Activated T-helper 1 cell treated with anti-CD3 and anti-CD28 coated beads, Interleukin-12 subunit alpha, Interleukin-12 subunit beta, Interleukin-2, Interleukin-4 antibody, amounts not matched to agents 30 ng/mL and 10 ng/mL and 1 ng/mL, durations not matched to agents 14 hours and 24 hours and 36 hours (primary cell): ENCODE data around the gene KRT83. TPM values are rescaled to one million over a fixed set of nuclear protein-coding genes. Genes with fewer than 3 reads are reported as not detected.

Experiments used
- DNase-seq: peaks from one replicate; pipeline ENCODE4 v3.0.0; 2021; ENCODE audit warnings: low spot score
- H3K27ac Mint-ChIP-seq: one replicate; pipeline ENCODE4 v1.8.0; 2021; ENCODE audit warnings: mild to moderate bottlenecking, mixed read lengths
- H3K27me3 Mint-ChIP-seq: one replicate; pipeline ENCODE4 v1.8.0; 2022; ENCODE audit warnings: mild to moderate bottlenecking, moderate library complexity, mixed read lengths; ENCODE audit not compliant: insufficient read depth
- H3K36me3 Mint-ChIP-seq: one replicate; pipeline ENCODE4 v1.8.0; 2021; ENCODE audit warnings: low read depth, mixed read lengths
- H3K4me1 Mint-ChIP-seq: one replicate; pipeline ENCODE4 v1.8.0; 2021; ENCODE audit warnings: low read depth, mixed read lengths
- H3K4me3 Mint-ChIP-seq: one replicate; pipeline ENCODE4 v1.8.0; 2021; ENCODE audit warnings: mild to moderate bottlenecking, moderate library complexity, mixed read lengths
- H3K9me3 Mint-ChIP-seq: one replicate; pipeline ENCODE4 v1.8.0; 2021; ENCODE audit warnings: mixed read lengths
- intact Hi-C: fragments of 100-400 bp; cut with micrococcal nuclease; formaldehyde crosslinking; loops from one replicate; pipeline ENCODE4 v1.15.1; 2024
- total RNA-seq: library from RNA; stranded (reverse); gene quantifications from 2 replicates; pipeline ENCODE4 v1.2.3, GENCODE V29; 2022

KRT83 gene
- total RNA-seq, 1 donor from 2014 or later = not detected

GRCh38 chr12:52279422-52280318, 41.5 kb downstream of the KRT83 start:
- peaks cover 23% of the 10 kb centered on the region for H3K4me1 Mint-ChIP-seq
- H3K36me3 Mint-ChIP-seq = peaks cover 2% of the 10 kb centered on the region
- no peak for DNase-seq
- no peaks in the 10 kb centered on the region for H3K9me3 Mint-ChIP-seq
- peaks cover 25% of the 10 kb centered on the region for H3K27me3 Mint-ChIP-seq
- H3K27ac Mint-ChIP-seq = no peak overlapping the region
- no peak overlapping the region for H3K4me3 Mint-ChIP-seq
- intact Hi-C loops = loop anchor here (1.0 to 5.0 kb wide), 2 partner anchors 48 to 57 kb away; no protein-coding TSS in a partner anchor

- no peak overlapping the region for H3K27ac Mint-ChIP-seq
- H3K27me3 Mint-ChIP-seq = peaks cover 25% of the 10 kb centered on the region
- no peaks in the 10 kb centered on the region for H3K9me3 Mint-ChIP-seq
- H3K4me1 Mint-ChIP-seq = peaks cover 23% of the 10 kb centered on the region
- peaks cover 2% of the 10 kb centered on the region for H3K36me3 Mint-ChIP-seq
- DNase-seq = peak; percentile 68
- intact Hi-C loops = loop anchor here (1.0 to 5.0 kb wide), 2 partner anchors 49 to 56 kb away; no protein-coding TSS in a partner anchor
- peak overlapping the region; percentile 49 for H3K4me3 Mint-ChIP-seq
Observed at GRCh38 chr12:52278575-52279421, 42.4 kb downstream of the KRT83 start.

- Mint-ChIP-seq H3K9me3 (no peaks in the 10 kb centered on the region), H3K27me3 (peaks cover 30% of the 10 kb centered on the region), H3K4me1 (peaks cover 23% of the 10 kb centered on the region), H3K27ac (no peak overlapping the region), H3K4me3 (no peak overlapping the region), H3K36me3 (peaks cover 2% of the 10 kb centered on the region)
- intact Hi-C loops = loop anchor here (5.0 kb wide), 1 partner anchor 50 kb away; no protein-coding TSS in a partner anchor
- no peak for DNase-seq
Observed at GRCh38 chr12:52277486-52278245, 43.5 kb downstream of the KRT83 start.

GRCh38 chr12:52275686-52276085, 45.5 kb downstream of the KRT83 start:
- peaks cover 6% of the 10 kb centered on the region for H3K36me3 Mint-ChIP-seq
- peaks cover 38% of the 10 kb centered on the region for H3K27me3 Mint-ChIP-seq
- H3K4me3 Mint-ChIP-seq = no peak overlapping the region
- intact Hi-C loops = loop anchor here (5.0 kb wide), 1 partner anchor 52 kb away; no protein-coding TSS in a partner anchor
- no peak for DNase-seq
- peaks cover 23% of the 10 kb centered on the region for H3K4me1 Mint-ChIP-seq
- no peaks in the 10 kb centered on the region for H3K9me3 Mint-ChIP-seq
- H3K27ac Mint-ChIP-seq = no peak overlapping the region

- peaks cover 8% of the 10 kb centered on the region for H3K36me3 Mint-ChIP-seq
- DNase-seq = no peak
- H3K4me3 Mint-ChIP-seq = no peak within 1 kb of the TSS
- no peak within 1 kb of the TSS for H3K27ac Mint-ChIP-seq
- H3K4me1 Mint-ChIP-seq = peaks cover 23% of the 10 kb centered on the region
- H3K27me3 Mint-ChIP-seq = peaks cover 37% of the 10 kb centered on the region
- intact Hi-C loops = loop anchor here (5.0 kb wide), 1 partner anchor 53 kb away; no protein-coding TSS in a partner anchor
- no peaks in the 10 kb centered on the region for H3K9me3 Mint-ChIP-seq
Observed at GRCh38 chr12:52274521-52275120, 46.6 kb downstream of the KRT83 start, which contains the start of gene KRT86. KRT86 (plus strand) TSS chr12:52274645; CDS start chr12:52301917, 27,272 bp downstream.

- H3K4me1 Mint-ChIP-seq = peaks cover 10% of the 10 kb centered on the region
- intact Hi-C loops = no loop called here
- peaks cover 12% of the 10 kb centered on the region for H3K36me3 Mint-ChIP-seq
- H3K27me3 Mint-ChIP-seq = peaks cover 27% of the 10 kb centered on the region
- no peak overlapping the region for H3K4me3 Mint-ChIP-seq
- H3K27ac Mint-ChIP-seq = no peak overlapping the region
- DNase-seq = no peak
- no peaks in the 10 kb centered on the region for H3K9me3 Mint-ChIP-seq
Observed at GRCh38 chr12:52271158-52271557, 50.0 kb downstream of the KRT83 start.

GRCh38 chr12:52270541-52271070, 50.6 kb downstream of the KRT83 start:
- H3K4me1 Mint-ChIP-seq = peaks cover 10% of the 10 kb centered on the region
- H3K4me3 Mint-ChIP-seq = no peak overlapping the region
- H3K27me3 Mint-ChIP-seq = peaks cover 26% of the 10 kb centered on the region
- H3K36me3 Mint-ChIP-seq = peaks cover 14% of the 10 kb centered on the region
- DNase-seq = no peak
- intact Hi-C loops = no loop called here
- H3K27ac Mint-ChIP-seq = no peak overlapping the region
- H3K9me3 Mint-ChIP-seq = no peaks in the 10 kb centered on the region

GRCh38 chr12:52268212-52268611, 53.0 kb downstream of the KRT83 start:
- Mint-ChIP-seq H3K36me3 (peaks cover 20% of the 10 kb centered on the region), H3K4me1 (peaks cover 6% of the 10 kb centered on the region), H3K27ac (no peak overlapping the region), H3K27me3 (peaks cover 21% of the 10 kb centered on the region), H3K4me3 (no peak overlapping the region), H3K9me3 (no peaks in the 10 kb centered on the region)
- intact Hi-C loops = no loop called here
- no peak for DNase-seq

- Mint-ChIP-seq H3K9me3 (no peaks in the 10 kb centered on the region), H3K4me3 (no peak overlapping the region), H3K4me1 (peaks cover 6% of the 10 kb centered on the region), H3K27me3 (peaks cover 17% of the 10 kb centered on the region), H3K36me3 (peaks cover 20% of the 10 kb centered on the region), H3K27ac (no peak overlapping the region)
- no peak for DNase-seq
- intact Hi-C loops = no loop called here
Observed at GRCh38 chr12:52267699-52268098, 53.5 kb downstream of the KRT83 start.

- Mint-ChIP-seq H3K27me3 (peaks cover 17% of the 10 kb centered on the region), H3K36me3 (peaks cover 20% of the 10 kb centered on the region), H3K9me3 (no peaks in the 10 kb centered on the region), H3K4me3 (no peak overlapping the region), H3K4me1 (peaks cover 6% of the 10 kb centered on the region), H3K27ac (no peak overlapping the region)
- DNase-seq = no peak
- intact Hi-C loops = no loop called here
Observed at GRCh38 chr12:52267266-52267665, 53.9 kb downstream of the KRT83 start.

- no peak overlapping the region for H3K27ac Mint-ChIP-seq
- H3K9me3 Mint-ChIP-seq = no peaks in the 10 kb centered on the region
- H3K27me3 Mint-ChIP-seq = peaks cover 17% of the 10 kb centered on the region
- H3K4me1 Mint-ChIP-seq = peaks cover 6% of the 10 kb centered on the region
- H3K4me3 Mint-ChIP-seq = no peak overlapping the region
- no peak for DNase-seq
- peaks cover 22% of the 10 kb centered on the region for H3K36me3 Mint-ChIP-seq
- intact Hi-C loops = no loop called here
Observed at GRCh38 chr12:52266514-52266913, 54.7 kb downstream of the KRT83 start.

- H3K27me3 Mint-ChIP-seq = peaks cover 28% of the 10 kb centered on the region
- DNase-seq = no peak
- peaks cover 23% of the 10 kb centered on the region for H3K4me1 Mint-ChIP-seq
- H3K27ac Mint-ChIP-seq = no peak overlapping the region
- H3K36me3 Mint-ChIP-seq = peaks cover 23% of the 10 kb centered on the region
- no peak overlapping the region for H3K4me3 Mint-ChIP-seq
- no peaks in the 10 kb centered on the region for H3K9me3 Mint-ChIP-seq
- intact Hi-C loops = no loop called here
Observed at GRCh38 chr12:52264435-52264825, 56.8 kb downstream of the KRT83 start.
